PFSK-1 (cell line): Measurements from ENCODE around the gene ZDHHC12.

Source experiments
- POLR2AphosphoS5 ChIP-seq: IDR thresholded peaks from 2 replicates; pipeline ENCODE4 v1.6.1; 2012; ENCODE audit warnings: low read depth, mild to moderate bottlenecking, control low read depth, low read length, moderate library complexity
- TAF1 ChIP-seq: IDR thresholded peaks from 2 replicates; pipeline ENCODE4 v1.6.1; 2012; ENCODE audit warnings: low read length, control low read depth, borderline replicate concordance; ENCODE audit not compliant: insufficient read depth
- TF ChIP-seq, protein P1 (sequence below), 2 experiments: IDR thresholded peaks; 2 replicates each; pipeline versions ENCODE4 v1.6.1 to v1.8.0; 2011 to 2012; ENCODE audit warnings: low read depth in 2 of 2, low read length in 2 of 2, control low read depth in 1 of 2, inconsistent platforms in 1 of 2, mild to moderate bottlenecking in 1 of 2, moderate library complexity in 1 of 2; ENCODE audit not compliant: insufficient read depth in 1 of 2

DNA sequence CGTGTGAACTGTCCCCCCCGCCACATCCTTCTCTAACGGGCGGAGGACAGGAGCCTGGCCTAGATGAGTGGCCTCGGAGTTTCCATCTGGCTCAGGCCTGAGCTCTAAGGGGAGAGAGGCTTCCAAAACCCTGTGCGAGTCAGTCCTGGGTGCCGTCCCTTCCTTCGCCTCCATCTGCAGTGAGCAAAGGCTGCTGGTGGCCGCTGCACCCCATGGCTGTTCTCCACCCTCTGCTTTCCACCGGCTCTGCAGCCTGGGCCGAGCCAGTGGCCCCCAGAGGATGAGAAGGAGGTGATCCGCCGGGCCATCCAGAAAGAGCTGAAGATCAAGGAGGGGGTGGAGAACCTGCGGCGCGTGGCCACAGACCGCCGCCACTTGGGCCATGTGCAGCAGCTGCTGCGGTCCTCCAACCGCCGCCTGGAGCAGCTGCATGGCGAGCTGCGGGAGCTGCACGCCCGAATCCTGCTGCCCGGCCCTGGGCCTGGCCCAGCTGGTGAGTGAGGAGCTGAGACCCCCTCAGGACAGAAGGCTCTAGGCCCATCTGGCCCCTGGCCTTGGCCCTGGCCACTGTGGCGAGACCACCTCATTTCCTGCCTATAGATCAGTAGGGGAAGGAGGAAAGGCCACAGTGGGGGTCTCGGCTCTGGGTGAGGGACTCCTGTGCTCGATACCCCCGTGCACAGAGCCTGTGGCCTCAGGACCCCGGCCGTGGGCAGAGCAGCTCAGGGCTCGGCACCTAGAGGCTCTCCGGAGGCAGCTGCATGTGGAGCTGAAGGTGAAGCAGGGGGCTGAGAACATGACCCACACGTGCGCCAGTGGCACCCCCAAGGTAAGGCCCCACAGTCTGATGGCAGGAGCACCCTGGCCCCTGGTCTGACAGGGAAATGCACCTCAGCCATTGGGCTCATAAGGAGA lies 18.6 kb downstream of the ZDHHC12 start:
- TF ChIP-seq TAF1 (no peak), POLR2AphosphoS5 (no peak)
- TF ChIP-seq, protein P1, sequence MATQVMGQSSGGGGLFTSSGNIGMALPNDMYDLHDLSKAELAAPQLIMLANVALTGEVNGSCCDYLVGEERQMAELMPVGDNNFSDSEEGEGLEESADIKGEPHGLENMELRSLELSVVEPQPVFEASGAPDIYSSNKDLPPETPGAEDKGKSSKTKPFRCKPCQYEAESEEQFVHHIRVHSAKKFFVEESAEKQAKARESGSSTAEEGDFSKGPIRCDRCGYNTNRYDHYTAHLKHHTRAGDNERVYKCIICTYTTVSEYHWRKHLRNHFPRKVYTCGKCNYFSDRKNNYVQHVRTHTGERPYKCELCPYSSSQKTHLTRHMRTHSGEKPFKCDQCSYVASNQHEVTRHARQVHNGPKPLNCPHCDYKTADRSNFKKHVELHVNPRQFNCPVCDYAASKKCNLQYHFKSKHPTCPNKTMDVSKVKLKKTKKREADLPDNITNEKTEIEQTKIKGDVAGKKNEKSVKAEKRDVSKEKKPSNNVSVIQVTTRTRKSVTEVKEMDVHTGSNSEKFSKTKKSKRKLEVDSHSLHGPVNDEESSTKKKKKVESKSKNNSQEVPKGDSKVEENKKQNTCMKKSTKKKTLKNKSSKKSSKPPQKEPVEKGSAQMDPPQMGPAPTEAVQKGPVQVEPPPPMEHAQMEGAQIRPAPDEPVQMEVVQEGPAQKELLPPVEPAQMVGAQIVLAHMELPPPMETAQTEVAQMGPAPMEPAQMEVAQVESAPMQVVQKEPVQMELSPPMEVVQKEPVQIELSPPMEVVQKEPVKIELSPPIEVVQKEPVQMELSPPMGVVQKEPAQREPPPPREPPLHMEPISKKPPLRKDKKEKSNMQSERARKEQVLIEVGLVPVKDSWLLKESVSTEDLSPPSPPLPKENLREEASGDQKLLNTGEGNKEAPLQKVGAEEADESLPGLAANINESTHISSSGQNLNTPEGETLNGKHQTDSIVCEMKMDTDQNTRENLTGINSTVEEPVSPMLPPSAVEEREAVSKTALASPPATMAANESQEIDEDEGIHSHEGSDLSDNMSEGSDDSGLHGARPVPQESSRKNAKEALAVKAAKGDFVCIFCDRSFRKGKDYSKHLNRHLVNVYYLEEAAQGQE (IDR thresholded peaks at IDR 0.05; ENCODE audit: insufficient read depth in 1 of 2, low read depth in 2 of 2, low read length in 2 of 2), result no peak
